Measurements from ENCODE around the gene ZBTB45. TPM values are rescaled to one million over a fixed set of nuclear protein-coding genes. Genes with fewer than 3 reads are reported as not detected.

ZBTB45 gene
- total RNA-seq (10 to 100 TPM; 15.0 to 16.1 TPM), polyA plus RNA-seq (4.8 TPM)

- peaks cover 0 to 3% of the 10 kb centered on the region in 2 donors for H3K27me3 Mint-ChIP-seq
- H3K4me1 Mint-ChIP-seq = peaks cover 34 to 46% (median 35%) of the 10 kb centered on the region in 3 donors
- H3K36me3 Mint-ChIP-seq = peaks cover 0 to 29% (median 4%) of the 10 kb centered on the region in 3 donors
- ChIA-PET CTCF (interaction anchor here (0.7 to 7.4 kb wide), 30 partner anchors 9 to 338 kb away, joined by 3 to 77 read pairs (median 4); partner anchors contain the start of genes CHMP2A, ERVK3-1, MZF1 and TRIM28), POLR2A (interaction anchor here (0.6 to 2.6 kb wide), 15 partner anchors 20 to 336 kb away, joined by 3 to 28 read pairs (median 5); partner anchors contain the start of genes CHMP2A, MZF1, TRIM28 and UBE2M)
- Histone ChIP-seq H3K9me3 (ENCODE audit: low read length) (no peaks in the 10 kb centered on the region), H3K4me1 (ENCODE audit: insufficient read depth, low read length) (peaks cover 23% of the 10 kb centered on the region), H3K27ac (ENCODE audit: low read depth, low read length) (peak within 1 kb of the TSS; percentile 86), H3K27me3 (ENCODE audit: insufficient read depth, low read length, poor library complexity, severe bottlenecking) (no peaks in the 10 kb centered on the region), H3K36me3 (ENCODE audit: insufficient read depth, low read length) (peaks cover 6% of the 10 kb centered on the region), H3K4me3 (ENCODE audit: low read length) (peak within 1 kb of the TSS; percentile 81)
- H3K9me3 Mint-ChIP-seq = no peaks in the 10 kb centered on the region
- H3K27ac Mint-ChIP-seq = peak within 1 kb of the TSS; percentile 90 to 99 (median 98)
- H3K4me3 Mint-ChIP-seq = peak within 1 kb of the TSS; percentile 90 to 97 (median 95)
- peak; percentile 84 to 90 (median 88) for DNase-seq
Measured at GRCh38 chr19:58519355-58520256, at the start of gene ZBTB45. TSS of gene ZBTB45 (minus strand) at chr19:58519810. CDS start at chr19:58517673, 2,137 bp downstream.

DNA sequence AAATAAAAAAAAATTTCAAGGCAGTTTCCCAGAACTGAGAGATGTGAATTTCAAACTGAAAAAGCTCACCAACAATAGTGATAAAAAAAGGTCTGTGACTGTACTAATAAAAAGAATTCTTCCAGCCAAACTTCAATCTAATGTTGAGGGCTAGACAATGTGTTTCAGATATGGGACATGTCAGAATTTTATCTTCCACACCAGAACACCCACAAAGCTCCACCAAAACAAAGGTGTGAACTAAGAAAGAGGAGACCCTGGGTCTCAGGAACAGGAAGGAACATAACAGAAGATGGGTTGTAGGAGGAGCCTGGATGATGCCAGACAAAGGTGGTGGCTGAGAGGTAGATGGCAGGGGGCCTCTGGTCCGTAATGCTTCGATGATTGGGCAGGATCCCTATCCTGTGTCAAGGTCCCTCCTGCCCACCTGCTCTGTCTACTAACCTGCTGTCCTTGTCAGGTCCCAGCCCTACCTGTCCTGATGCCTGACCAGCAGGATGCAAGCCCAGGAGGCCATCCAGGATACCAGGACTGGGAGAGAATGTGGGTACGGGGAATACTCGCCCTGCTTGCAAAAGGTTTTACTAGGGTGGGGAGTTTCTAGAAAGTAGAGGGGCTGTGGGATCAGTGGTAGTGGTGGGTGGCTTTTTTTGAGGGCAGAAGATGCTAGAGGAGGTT lies 49.0 kb upstream of the ZBTB45 start:
- Histone ChIP-seq H3K36me3 (ENCODE audit: insufficient read depth, low read length) (no peaks in the 10 kb centered on the region), H3K27ac (ENCODE audit: low read depth, low read length) (no peak overlapping the region), H3K9me3 (ENCODE audit: low read length) (no peaks in the 10 kb centered on the region), H3K4me1 (ENCODE audit: insufficient read depth, low read length) (peaks cover 17% of the 10 kb centered on the region), H3K4me3 (ENCODE audit: low read length) (no peak overlapping the region), H3K27me3 (ENCODE audit: insufficient read depth, low read length, poor library complexity, severe bottlenecking) (no peaks in the 10 kb centered on the region)
- DNase-seq = peak in 1 of 5 donors; percentile 30
- no peaks in the 10 kb centered on the region for H3K9me3 Mint-ChIP-seq
- peaks cover 0 to 18% (median 0%) of the 10 kb centered on the region in 3 donors for H3K36me3 Mint-ChIP-seq
- POLR2A ChIA-PET = no interaction called here
- H3K27ac Mint-ChIP-seq = peak overlapping the region in 3 of 8 donors; percentile 6 to 74 (median 51)
- CTCF ChIA-PET = interaction anchor here (0.8 to 3.1 kb wide), 3 partner anchors 13 to 55 kb away, joined by 3 to 9 read pairs (median 3); no protein-coding TSS in a partner anchor
- H3K27me3 Mint-ChIP-seq = peaks cover 0 to 6% of the 10 kb centered on the region in 2 donors
- H3K4me1 Mint-ChIP-seq = peaks cover 20 to 34% (median 23%) of the 10 kb centered on the region in 3 donors
- peak overlapping the region in 1 of 7 donors; percentile 38 for H3K4me3 Mint-ChIP-seq

DNA sequence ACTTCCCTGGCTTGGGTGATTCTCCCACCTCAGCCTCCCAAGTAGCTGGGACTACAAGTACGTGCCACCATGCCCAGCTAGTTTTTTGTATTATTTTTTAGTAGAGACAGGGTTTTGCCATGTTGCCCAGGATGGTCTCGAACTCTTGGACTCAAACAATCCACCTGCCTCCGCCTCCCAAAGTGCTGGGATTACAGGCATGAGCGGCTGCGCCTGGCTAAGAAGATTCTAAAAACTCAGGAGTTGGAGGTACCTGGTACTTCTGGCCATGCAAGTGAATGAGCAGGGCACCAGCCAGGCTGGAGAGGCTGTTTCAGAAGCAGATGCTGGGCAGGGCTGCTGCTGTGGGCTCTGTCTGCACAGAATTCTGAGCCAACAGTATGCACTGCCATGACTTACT lies 47.4 kb upstream of the ZBTB45 start:
- H3K36me3 ChIP-seq (ENCODE audit: insufficient read depth, low read length) = no peaks in the 10 kb centered on the region
- H3K4me3 ChIP-seq (ENCODE audit: low read length) = no peak overlapping the region
- DNase-seq = no peak
- no peaks in the 10 kb centered on the region for H3K27me3 ChIP-seq (ENCODE audit: insufficient read depth, low read length, poor library complexity, severe bottlenecking)
- Mint-ChIP-seq H3K9me3 (no peaks in the 10 kb centered on the region), H3K36me3 (peaks cover 0 to 13% (median 0%) of the 10 kb centered on the region in 3 donors), H3K27me3 (no peaks in the 10 kb centered on the region), H3K4me1 (peaks cover 15 to 30% (median 23%) of the 10 kb centered on the region in 3 donors), H3K4me3 (no peak overlapping the region), H3K27ac (no peak overlapping the region)
- H3K9me3 ChIP-seq (ENCODE audit: low read length) = no peaks in the 10 kb centered on the region
- POLR2A ChIA-PET = no interaction called here
- CTCF ChIA-PET = interaction anchor here (3.1 kb wide), 1 partner anchor 53 kb away, joined by 9 read pairs; no protein-coding TSS in a partner anchor
- no peak overlapping the region for H3K27ac ChIP-seq (ENCODE audit: low read depth, low read length)
- H3K4me1 ChIP-seq (ENCODE audit: insufficient read depth, low read length) = peaks cover 20% of the 10 kb centered on the region

DNA sequence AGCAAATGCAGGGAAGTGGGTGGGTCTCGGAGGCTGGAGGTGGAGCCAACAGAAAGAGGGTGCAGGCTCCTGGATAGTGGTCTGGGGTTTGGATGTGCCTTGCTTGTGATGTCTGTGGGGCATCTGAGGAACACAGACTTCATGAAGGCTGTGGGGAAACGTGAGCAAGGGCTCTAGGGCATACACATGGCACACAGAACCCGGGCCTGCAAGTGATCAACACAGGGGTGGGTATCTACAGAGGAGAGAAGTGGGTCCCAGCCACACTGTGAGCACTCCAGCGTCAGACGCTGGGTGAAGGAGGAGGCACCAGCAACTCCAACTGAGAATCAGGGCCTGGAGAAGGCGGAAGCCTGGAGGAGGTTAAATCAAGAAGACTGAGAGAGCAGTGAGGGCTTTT lies 44.2 kb upstream of the ZBTB45 start:
- ChIA-PET POLR2A (interaction anchor here (2.4 kb wide), 1 partner anchor 9 kb away, joined by 12 read pairs; the partner anchor contains the start of gene MZF1), CTCF (no interaction called here)
- no peak for DNase-seq
- Mint-ChIP-seq H3K27me3 (no peaks in the 10 kb centered on the region), H3K36me3 (peaks cover 0 to 12% (median 0%) of the 10 kb centered on the region in 3 donors), H3K27ac (peak overlapping the region in 6 of 8 donors; percentile 31 to 89 (median 55)), H3K9me3 (no peaks in the 10 kb centered on the region), H3K4me3 (peak overlapping the region; percentile 48 to 89 (median 68)), H3K4me1 (peaks cover 35 to 53% (median 39%) of the 10 kb centered on the region in 3 donors)
- Histone ChIP-seq H3K9me3 (ENCODE audit: low read length) (no peaks in the 10 kb centered on the region), H3K36me3 (ENCODE audit: insufficient read depth, low read length) (no peaks in the 10 kb centered on the region), H3K4me3 (ENCODE audit: low read length) (no peak overlapping the region), H3K4me1 (ENCODE audit: insufficient read depth, low read length) (peaks cover 42% of the 10 kb centered on the region), H3K27ac (ENCODE audit: low read depth, low read length) (no peak overlapping the region), H3K27me3 (ENCODE audit: insufficient read depth, low read length, poor library complexity, severe bottlenecking) (no peaks in the 10 kb centered on the region)

GRCh38 chr19:58563034-58563573 lies 43.5 kb upstream of the ZBTB45 start:
- Histone ChIP-seq H3K4me3 (ENCODE audit: low read length) (peak overlapping the region; percentile 59), H3K9me3 (ENCODE audit: low read length) (no peaks in the 10 kb centered on the region), H3K4me1 (ENCODE audit: insufficient read depth, low read length) (peaks cover 42% of the 10 kb centered on the region), H3K27me3 (ENCODE audit: insufficient read depth, low read length, poor library complexity, severe bottlenecking) (no peaks in the 10 kb centered on the region), H3K27ac (ENCODE audit: low read depth, low read length) (no peak overlapping the region), H3K36me3 (ENCODE audit: insufficient read depth, low read length) (no peaks in the 10 kb centered on the region)
- Mint-ChIP-seq H3K4me1 (peaks cover 36 to 57% (median 40%) of the 10 kb centered on the region in 3 donors), H3K27me3 (no peaks in the 10 kb centered on the region), H3K4me3 (peak overlapping the region; percentile 81 to 92 (median 87)), H3K27ac (peak overlapping the region; percentile 60 to 95 (median 83)), H3K36me3 (peaks cover 0 to 11% (median 0%) of the 10 kb centered on the region in 3 donors), H3K9me3 (no peaks in the 10 kb centered on the region)
- DNase-seq = no peak
- CTCF ChIA-PET = interaction anchor here (1.6 to 2.6 kb wide), 2 partner anchors 9 to 49 kb away, joined by 3 to 12 read pairs; no protein-coding TSS in a partner anchor
- POLR2A ChIA-PET = interaction anchor here (1.0 to 4.0 kb wide), 4 partner anchors 9 to 43 kb away, joined by 4 to 17 read pairs (median 8); partner anchors contain the start of genes CHMP2A, MZF1 and TRIM28

DNA sequence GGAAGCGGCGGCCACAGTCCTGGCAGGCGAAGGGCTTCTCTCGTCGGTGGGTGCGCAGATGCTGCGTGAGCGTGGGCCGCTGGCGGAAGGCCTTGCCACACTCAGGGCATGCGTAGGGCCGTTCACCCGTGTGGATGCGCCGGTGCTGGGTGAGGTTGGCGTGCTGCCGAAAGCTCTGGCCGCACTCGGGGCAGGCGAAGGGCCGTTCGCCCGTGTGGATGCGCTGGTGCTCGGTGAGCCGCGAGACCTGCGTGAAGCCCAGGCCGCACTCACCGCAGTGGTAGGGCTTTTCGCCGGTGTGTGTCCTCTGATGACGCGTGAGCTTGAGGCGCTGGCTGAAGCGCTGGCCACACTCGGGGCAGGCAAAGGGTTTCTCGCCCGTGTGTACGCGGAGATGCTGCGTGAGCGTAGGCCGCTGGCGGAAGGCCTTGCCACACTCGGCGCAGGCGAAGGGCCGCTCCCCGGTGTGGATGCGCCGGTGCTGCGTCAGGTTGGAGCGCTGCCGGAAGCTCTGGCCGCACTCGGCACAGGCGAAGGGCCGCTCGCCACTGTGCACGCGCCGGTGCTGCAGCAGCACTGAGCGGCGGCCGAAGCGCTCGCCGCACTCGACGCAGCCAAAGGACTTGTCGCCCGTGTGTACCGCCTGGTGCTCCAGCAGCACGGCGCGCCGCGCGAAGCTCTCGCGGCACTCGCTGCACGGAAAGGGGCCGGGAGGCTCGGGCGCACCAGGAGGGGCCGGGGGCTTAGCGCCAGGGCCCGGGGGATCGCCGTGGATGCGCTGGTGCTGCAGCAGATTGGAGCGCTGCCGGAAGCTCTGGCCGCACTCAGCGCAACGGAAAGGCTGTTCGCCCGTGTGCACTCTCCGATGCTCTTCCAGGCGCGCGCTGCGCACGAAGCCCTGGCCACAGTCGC lies 42.8 kb upstream of the ZBTB45 start:
- ChIA-PET CTCF (interaction anchor here (1.6 to 2.6 kb wide), 3 partner anchors 10 to 48 kb away, joined by 3 to 12 read pairs (median 10); partner anchors contain the start of gene ZBTB45), POLR2A (interaction anchor here (1.0 to 4.0 kb wide), 5 partner anchors 8 to 48 kb away, joined by 4 to 17 read pairs (median 5); partner anchors contain the start of genes CHMP2A, MZF1 and TRIM28)
- peak overlapping the region; percentile 16 for H3K27ac ChIP-seq (ENCODE audit: low read depth, low read length)
- H3K36me3 ChIP-seq (ENCODE audit: insufficient read depth, low read length) = no peaks in the 10 kb centered on the region
- peak in 2 of 5 donors; percentile 28 to 41 for DNase-seq
- peaks cover 42 to 64% (median 47%) of the 10 kb centered on the region in 3 donors for H3K4me1 Mint-ChIP-seq
- H3K4me3 ChIP-seq (ENCODE audit: low read length) = peak overlapping the region; percentile 59
- H3K36me3 Mint-ChIP-seq = peaks cover 0 to 16% (median 0%) of the 10 kb centered on the region in 3 donors
- peak overlapping the region; percentile 81 to 92 (median 87) for H3K4me3 Mint-ChIP-seq
- no peaks in the 10 kb centered on the region for H3K27me3 Mint-ChIP-seq
- no peaks in the 10 kb centered on the region for H3K9me3 Mint-ChIP-seq
- H3K27me3 ChIP-seq (ENCODE audit: insufficient read depth, low read length, poor library complexity, severe bottlenecking) = no peaks in the 10 kb centered on the region
- H3K27ac Mint-ChIP-seq = peak overlapping the region in 7 of 8 donors; percentile 47 to 98 (median 91)
- H3K4me1 ChIP-seq (ENCODE audit: insufficient read depth, low read length) = peaks cover 47% of the 10 kb centered on the region
- H3K9me3 ChIP-seq (ENCODE audit: low read length) = no peaks in the 10 kb centered on the region

Data from CD8-positive, alpha-beta memory T cell (primary cell).